AG04450 (cell line): ENCODE data around the gene NUDT9. TPM values are rescaled to one million over a fixed set of nuclear protein-coding genes. Genes with fewer than 3 reads are reported as not detected.

Experiments
- CTCF ChIA-PET: fragments of 300-600, 350-600 bp; formaldehyde crosslinking; extraction: SDS; loops from one replicate; lab custom pipeline; 2022; ENCODE audit warnings: antibody characterized with exemption, inconsistent platforms; lab: Charles Lee
- POLR2A ChIA-PET: fragments of 350-600 bp; formaldehyde crosslinking; extraction: SDS; loops from one replicate; lab custom pipeline; 2021; ENCODE audit warnings: antibody characterized with exemption, inconsistent platforms; lab: Yijun Ruan, JAX
- DNase-seq: peaks from one replicate; pipeline ENCODE4 v3.0.0-alpha.2; 2011; ENCODE audit warnings: low read depth, low spot score
- H3K27ac ChIP-seq: one replicate; pipeline ENCODE4 v1.5.1; 2012; ENCODE audit warnings: low read depth, low read length, control low read depth
- H3K27me3 ChIP-seq: one replicate; pipeline ENCODE4 v1.6.0; 2012; ENCODE audit warnings: low read length; ENCODE audit not compliant: control insufficient read depth, insufficient read depth
- H3K4me3 ChIP-seq: 2 replicates; pipeline ENCODE4 v1.5.1; 2011; ENCODE audit warnings: mild to moderate bottlenecking, low read depth, low read length, control low read depth
- H3K9me3 ChIP-seq: 2 replicates; pipeline ENCODE4 v1.5.1; 2012; ENCODE audit warnings: low read length; ENCODE audit not compliant: control insufficient read depth, insufficient read depth
- CTCF ChIP-seq: IDR thresholded peaks from 2 replicates; pipeline ENCODE4 v1.5.1; 2011; ENCODE audit warnings: low read depth, low read length, control low read depth, inconsistent platforms
- polyA plus RNA-seq: library from polyadenylated mRNA; depleted of rRNA; stranded (reverse); fragments of >200 nt; gene quantifications from 2 replicates; pipeline ENCODE4 v1.2.3, GENCODE V29; 2011; rRNA removed
- small RNA-seq: library from RNA; depleted of rRNA; stranded (forward); fragments of <200 nt; gene quantifications from one replicate; pipeline ENCODE3, GENCODE V24; 2012; ENCODE audit warnings: low read depth; ENCODE audit not compliant: insufficient read length

Gene NUDT9
- polyA plus RNA-seq, 1 experiment, result 31.4 TPM

- no peak overlapping the region for H3K4me3 ChIP-seq
- CTCF ChIA-PET, result no interaction called here
- H3K27me3 ChIP-seq, result no peaks in the 10 kb centered on the region
- no peaks in the 10 kb centered on the region for H3K9me3 ChIP-seq
- POLR2A ChIA-PET, result no interaction called here
- DNase-seq, result no peak
- no peak overlapping the region for H3K27ac ChIP-seq
- no peak for TF ChIP-seq CTCF
Measured at GRCh38 chr4:87502580-87503238, 80.3 kb downstream of the NUDT9 start.

GRCh38 chr4:87505862-87506261 lies 83.5 kb downstream of the NUDT9 start:
- ChIA-PET POLR2A (no interaction called here), CTCF (interaction anchor here (1.0 kb wide), 1 partner anchor 9 kb away, joined by 3 read pairs; no protein-coding TSS in a partner anchor)
- Histone ChIP-seq H3K4me3 (no peak overlapping the region), H3K27me3 (no peaks in the 10 kb centered on the region), H3K9me3 (no peaks in the 10 kb centered on the region), H3K27ac (no peak overlapping the region)
- no peak for DNase-seq
- 0 out of 2 replicates have a peak, but pooled peaks have one; percentile 2 for TF ChIP-seq CTCF

- Histone ChIP-seq H3K4me3 (no peak overlapping the region), H3K9me3 (no peaks in the 10 kb centered on the region), H3K27me3 (no peaks in the 10 kb centered on the region), H3K27ac (no peak overlapping the region)
- DNase-seq, result peak; percentile 41
- TF ChIP-seq CTCF, result no peak
- CTCF ChIA-PET, result no interaction called here
- POLR2A ChIA-PET, result no interaction called here
Measured at GRCh38 chr4:87506974-87507701, 84.8 kb downstream of the NUDT9 start.

Small RNAs within 50 kb of the gene (small RNA-seq; reads per million reads assigned to genes)
- not detected for gene RN7SL681P

Other genes starting within 250 kb of the NUDT9 start
- gene KLHL8, start 202.0 kb upstream of the NUDT9 start, polyA plus RNA-seq, result 6.3 and 9.0 TPM in 2 replicates
- 0.09 TPM in 1 of 2 replicates, not detected in the other for gene HSD17B13, start 99.7 kb upstream of the NUDT9 start, polyA plus RNA-seq
- gene HSD17B11, start 31.4 kb upstream of the NUDT9 start, polyA plus RNA-seq, result 32.4 and 49.7 TPM in 2 replicates
- gene SPARCL1, start 106.8 kb downstream of the NUDT9 start, polyA plus RNA-seq, result not detected in 2 replicates
- not detected in 2 replicates for gene DSPP, start 186.0 kb downstream of the NUDT9 start, polyA plus RNA-seq
- not detected in 2 replicates for gene DMP1, start 227.7 kb downstream of the NUDT9 start, polyA plus RNA-seq